Neuronal stem cell (in vitro differentiated cells): ENCODE results near the gene AZU1.
A peak's percentile ranks its signal among the peaks of the same experiment; 100 is the strongest.
"Not testable (repeated sequence)": the region's sequence is repeated elsewhere in the genome, so short reads cannot be mapped to it uniquely, and the experiment has no call there.

Experiments
- DNase-seq: peaks from one replicate; pipeline ENCODE4 v3.0.0-alpha.2; 2013; ENCODE audit warnings: low spot score
- H2AFZ ChIP-seq: one replicate; pipeline ENCODE4 v1.6.1; 2013; ENCODE audit warnings: mild to moderate bottlenecking, low read length, inconsistent platforms
- H2AK5ac ChIP-seq: 2 replicates; pipeline ENCODE4 v1.6.1; 2013; ENCODE audit warnings: low read depth, mild to moderate bottlenecking, inconsistent platforms, low read length, moderate library complexity, mixed read lengths
- H2BK120ac ChIP-seq: 2 replicates; pipeline ENCODE4 v1.6.1; 2013; ENCODE audit warnings: low read depth, mild to moderate bottlenecking, inconsistent platforms, low read length, moderate library complexity, mixed read lengths
- H2BK12ac ChIP-seq: one replicate; pipeline ENCODE4 v1.6.1; 2013; ENCODE audit warnings: low read length, inconsistent platforms
- H2BK15ac ChIP-seq: 2 replicates; pipeline ENCODE4 v1.6.1; 2013; ENCODE audit warnings: mild to moderate bottlenecking, low read length, inconsistent platforms, mixed read lengths
- H2BK5ac ChIP-seq: one replicate; pipeline ENCODE4 v1.6.1; 2013; ENCODE audit warnings: inconsistent platforms, mild to moderate bottlenecking, low read length, moderate library complexity
- H3K14ac ChIP-seq: one replicate; pipeline ENCODE4 v1.6.1; 2013; ENCODE audit warnings: low read length, inconsistent platforms
- H3K18ac ChIP-seq: 2 replicates; pipeline ENCODE4 v1.6.1; 2013; ENCODE audit warnings: low read length, inconsistent platforms
- H3K23ac ChIP-seq: 2 replicates; pipeline ENCODE4 v1.6.1; 2013; ENCODE audit warnings: low read depth, mild to moderate bottlenecking, mixed read lengths, low read length, inconsistent platforms; ENCODE audit not compliant: poor library complexity
- H3K27ac ChIP-seq: replicated peaks from 3 replicates; pipeline ENCODE4 v1.5.1; 2013; ENCODE audit warnings: low read length, inconsistent platforms
- H3K27me3 ChIP-seq, 3 experiments: 2 replicates each; pipeline ENCODE4 v1.6.1; 2013; ENCODE audit warnings: low read length in 3 of 3, mild to moderate bottlenecking in 2 of 3, inconsistent platforms in 1 of 3, low read depth in 1 of 3, mixed read lengths in 1 of 3, moderate library complexity in 1 of 3; ENCODE audit not compliant: control insufficient read depth in 3 of 3, insufficient read depth in 3 of 3
- H3K36me3 ChIP-seq, 2 donors: replicated peaks in 1 of 2; 2 replicates each; pipeline ENCODE4 v1.6.1; 2013; ENCODE audit warnings: low read length in 2 of 2; ENCODE audit not compliant: control insufficient read depth in 2 of 2, insufficient read depth in 2 of 2
- H3K4ac ChIP-seq: 2 replicates; pipeline ENCODE4 v1.6.1; 2013; ENCODE audit warnings: inconsistent platforms, mild to moderate bottlenecking, low read length, moderate library complexity
- H3K4me1 ChIP-seq, 2 donors: 1 replicate in 1 of 2; 2 replicates in 1 of 2; pipeline ENCODE4 v1.6.1; 2013; ENCODE audit warnings: low read length in 2 of 2, low read depth in 1 of 2; ENCODE audit not compliant: control insufficient read depth in 2 of 2, insufficient read depth in 1 of 2
- H3K4me2 ChIP-seq: one replicate; pipeline ENCODE4 v1.6.1; 2013; ENCODE audit warnings: mild to moderate bottlenecking, low read length, inconsistent platforms; ENCODE audit not compliant: insufficient read depth, poor library complexity, severe bottlenecking
- H3K4me3 ChIP-seq, 2 donors: 2 replicates each; pipeline ENCODE4 v1.5.1; 2013; ENCODE audit warnings: low read length in 2 of 2, mild to moderate bottlenecking in 2 of 2, inconsistent platforms in 1 of 2, moderate library complexity in 1 of 2
- H3K79me1 ChIP-seq: one replicate; pipeline ENCODE4 v1.6.1; 2013; ENCODE audit warnings: low read depth, mild to moderate bottlenecking, inconsistent platforms, low read length, moderate library complexity
- H3K9ac ChIP-seq: one replicate; pipeline ENCODE4 v1.6.1; 2013; ENCODE audit warnings: mild to moderate bottlenecking, low read depth, low read length, inconsistent platforms; ENCODE audit not compliant: poor library complexity
- H3K9me3 ChIP-seq, 2 donors: replicated peaks in 1 of 2; 2 replicates each; pipeline versions ENCODE3 to v1.6.1; 2013; ENCODE audit warnings: low read length in 2 of 2, mild to moderate bottlenecking in 2 of 2, inconsistent platforms in 1 of 2, low read depth in 1 of 2, mixed read lengths in 1 of 2, moderate library complexity in 1 of 2; ENCODE audit not compliant: control insufficient read depth in 2 of 2, insufficient read depth in 1 of 2
- H4K8ac ChIP-seq: one replicate; pipeline ENCODE4 v1.6.1; 2013; ENCODE audit warnings: low read depth, mild to moderate bottlenecking, inconsistent platforms, low read length, moderate library complexity
- H4K91ac ChIP-seq: one replicate; pipeline ENCODE4 v1.6.1; 2013; ENCODE audit warnings: low read length, low read depth, mild to moderate bottlenecking, inconsistent platforms; ENCODE audit not compliant: poor library complexity
- WGBS, 2 donors: extraction: QIAGEN DNeasy Blood & Tissue Kit; methylation state at CpG; one replicate each; pipeline ENCODE4 v1.1.7; 2013; ENCODE audit warnings: missing lambda C conversion rate in 2 of 2, mixed read lengths in 1 of 2; ENCODE audit not compliant: insufficient read length in 2 of 2, insufficient replicate concordance in 1 of 2; ENCODE audit errors: extremely low coverage in 2 of 2; 5-methylcytosine and 5-hydroxymethylcytosine counted together

Gene AZU1

GRCh38 chr19:835210-835810 is 7.7 kb downstream of the AZU1 start:
- WGBS, 2 donors: no CpG with 5 or more reads among the region's 36 CpGs

GRCh38 chr19:840519-841206 is 13.0 kb downstream of the AZU1 start, which contains the start of gene PRTN3:
TSS of gene PRTN3 (plus strand) at chr19:840999. CDS start at chr19:841009, 10 bp downstream.
- Histone ChIP-seq H2BK15ac (peak within 1 kb of the TSS; percentile 89), H3K9me3 (no peaks in the 10 kb centered on the region), H3K18ac (peak within 1 kb of the TSS; percentile 8), H2AFZ (no peak within 1 kb of the TSS), H3K9ac (no peak within 1 kb of the TSS), H3K4me1 (peaks cover 5 to 8% of the 10 kb centered on the region in 2 donors), H3K4ac (no peak within 1 kb of the TSS), H2BK120ac (no peak within 1 kb of the TSS), H4K91ac (no peak within 1 kb of the TSS), H3K23ac (peak within 1 kb of the TSS; percentile 43), H2BK12ac (peak within 1 kb of the TSS; percentile 41), H3K14ac (no peak within 1 kb of the TSS), H3K79me1 (no peaks in the 10 kb centered on the region), H3K4me2 (no peak within 1 kb of the TSS), H4K8ac (no peak within 1 kb of the TSS), H3K27me3 (peaks cover 0 to 33% (median 13%) of the 10 kb centered on the region in 3 experiments), H2AK5ac (peak within 1 kb of the TSS; percentile 94), H3K27ac (no peak within 1 kb of the TSS), H2BK5ac (peak within 1 kb of the TSS; percentile 53), H3K36me3 (no peaks in the 10 kb centered on the region), H3K4me3 (peak within 1 kb of the TSS in 1 of 2 donors; percentile 18)
- no CpG with 5 or more reads among the region's 24 CpGs for WGBS, 2 donors
- DNase-seq: no peak

More at GRCh38 chr19:835210-835810, 7.7 kb downstream of the AZU1 start:
- no peak for DNase-seq
- Histone ChIP-seq H3K4me2 (no peak overlapping the region), H3K27me3 (peaks cover 0 to 4% (median 0%) of the 10 kb centered on the region in 3 experiments), H2BK5ac (no peak overlapping the region), H2BK120ac (no peak overlapping the region), H3K4me1 (peaks cover 0 to 3% of the 10 kb centered on the region in 2 donors), H3K9me3 (no peaks in the 10 kb centered on the region), H3K36me3 (no peaks in the 10 kb centered on the region), H2BK15ac (no peak overlapping the region), H3K14ac (no peak overlapping the region), H4K8ac (no peak overlapping the region), H3K23ac (no peak overlapping the region), H3K4ac (no peak overlapping the region), H2AFZ (peak overlapping the region; percentile 77), H4K91ac (no peak overlapping the region), H3K18ac (no peak overlapping the region), H3K27ac (no peak overlapping the region), H2BK12ac (no peak overlapping the region), H3K4me3 (no peak overlapping the region), H2AK5ac (peak overlapping the region; percentile 63), H3K79me1 (no peaks in the 10 kb centered on the region), H3K9ac (no peak overlapping the region)

GRCh38 chr19:842802-843179 is 15.2 kb downstream of the AZU1 start:
- H4K91ac ChIP-seq, H3K79me1 ChIP-seq, H4K8ac ChIP-seq, H2AK5ac ChIP-seq, H2BK12ac ChIP-seq, H3K9ac ChIP-seq, H3K4me3 ChIP-seq, H3K18ac ChIP-seq, H3K14ac ChIP-seq, H3K9me3 ChIP-seq, DNase-seq, H2BK5ac ChIP-seq, H3K36me3 ChIP-seq, H2BK15ac ChIP-seq, H3K27ac ChIP-seq, H3K4me2 ChIP-seq, H2AFZ ChIP-seq, H3K23ac ChIP-seq, H3K4ac ChIP-seq, H2BK120ac ChIP-seq: not testable (repeated sequence)
- peaks cover 0 to 51% (median 13%) of the 10 kb centered on the region in 3 experiments for H3K27me3 ChIP-seq
- no CpG with 5 or more reads among the region's 7 CpGs for WGBS, 2 donors
- peaks cover 9 to 13% of the 10 kb centered on the region in 2 donors for H3K4me1 ChIP-seq

GRCh38 chr19:843180-843835 is 15.7 kb downstream of the AZU1 start:
- no peak for DNase-seq
- Histone ChIP-seq H3K14ac (no peak overlapping the region), H3K23ac (no peak overlapping the region), H3K18ac (peak overlapping the region; percentile 98), H3K4me1 (peaks cover 9 to 13% of the 10 kb centered on the region in 2 donors), H2BK12ac (peak overlapping the region; percentile 58), H2BK120ac (peak overlapping the region; percentile 72), H3K27ac (no peak overlapping the region), H3K4me2 (peak overlapping the region; percentile 69), H3K36me3 (no peaks in the 10 kb centered on the region), H3K9me3 (no peaks in the 10 kb centered on the region), H3K4me3 (peak overlapping the region in 1 of 2 donors; percentile 70), H2BK5ac (no peak overlapping the region), H3K27me3 (peaks cover 0 to 55% (median 13%) of the 10 kb centered on the region in 3 experiments), H3K79me1 (peaks cover 2% of the 10 kb centered on the region), H2AFZ (peak overlapping the region; percentile 85), H2AK5ac (peak overlapping the region; percentile 94), H3K9ac (peak overlapping the region; percentile 77), H4K8ac (peak overlapping the region; percentile 43), H3K4ac (peak overlapping the region; percentile 95), H2BK15ac (peak overlapping the region; percentile 94), H4K91ac (no peak overlapping the region)
- no CpG with 5 or more reads among the region's 46 CpGs for WGBS, 2 donors
